ENCODE data around the gene ENTREP3.
"Not testable (repeated sequence)": the region's sequence is repeated elsewhere in the genome, so short reads cannot be mapped to it uniquely, and the experiment has no call there.

The ENTREP3 gene

GRCh38 chr1:155228096-155228427, 27.2 kb downstream of the ENTREP3 start:
- DNase-seq (ENCODE audit: insufficient read length, low spot score) (no peak), FAIRE-seq (no peak)
- no peak for TF ChIP-seq POLR2A (IDR thresholded peaks at IDR 0.05; ENCODE audit: low read depth, low read length)

DNA sequence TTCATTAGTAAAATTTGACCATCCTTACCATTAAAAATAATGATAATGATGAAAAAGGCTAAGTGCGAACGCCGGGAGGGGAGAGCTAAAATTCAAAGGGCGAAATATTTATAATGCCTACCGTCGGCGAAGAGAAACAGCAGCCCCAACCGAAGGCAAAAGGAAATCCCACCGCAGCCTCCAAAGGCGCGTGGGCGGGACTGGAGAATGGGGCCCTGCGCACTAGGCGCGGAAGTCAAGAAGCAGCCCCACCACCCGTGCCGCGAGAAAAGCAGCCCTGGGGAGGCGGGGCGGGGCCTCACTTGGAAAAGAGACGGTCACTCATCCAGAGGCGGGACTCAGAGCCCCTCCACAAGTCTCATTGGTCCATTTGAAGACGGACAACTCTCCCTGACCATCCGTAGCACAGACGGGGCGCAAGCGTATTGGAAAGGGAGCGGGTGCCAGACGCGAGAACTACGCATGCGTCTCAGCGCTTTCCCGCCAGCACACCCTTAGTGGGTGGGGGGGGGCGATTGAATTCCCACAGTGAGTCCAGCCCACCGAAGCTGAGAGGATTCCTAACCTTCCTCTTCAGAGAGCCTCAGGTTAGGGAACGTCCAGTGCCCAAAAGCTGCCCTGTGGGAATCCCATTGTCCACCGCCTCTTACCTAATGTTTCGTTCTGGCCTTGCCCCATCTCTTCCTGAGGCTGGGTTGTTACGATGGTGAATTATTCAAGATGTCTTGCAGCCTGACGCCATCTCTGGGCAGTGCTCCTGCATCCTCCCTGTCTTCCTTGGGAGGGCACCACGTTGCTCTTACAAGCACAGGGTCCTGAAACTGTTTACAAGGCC, 27.8 kb downstream of the ENTREP3 start:
- FAIRE-seq (no peak), DNase-seq (ENCODE audit: insufficient read length, low spot score) (peak; percentile 94)
- peak; percentile 89 for TF ChIP-seq POLR2A (IDR thresholded peaks at IDR 0.05; ENCODE audit: low read depth, low read length)

DNA sequence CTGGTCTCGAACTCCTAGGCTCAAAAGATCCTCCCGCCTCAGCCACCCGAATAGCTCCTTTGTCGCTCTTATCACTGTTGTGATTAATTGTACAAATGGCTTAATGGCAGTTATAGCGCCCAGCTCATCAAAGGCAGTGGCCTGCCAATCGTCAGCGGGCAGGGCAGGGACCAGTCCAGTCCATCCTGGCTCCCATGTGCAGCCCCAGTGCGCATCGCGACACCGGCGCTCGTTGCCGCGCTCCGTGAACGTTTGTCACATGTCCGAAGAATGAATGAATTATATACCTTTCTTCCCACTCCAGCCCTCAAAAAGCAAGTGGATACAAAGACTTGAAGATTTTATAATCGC, 28.4 kb downstream of the ENTREP3 start:
- no peak for DNase-seq (ENCODE audit: insufficient read length, low spot score)
- 0 out of 2 replicates have a peak, but pooled peaks have one; percentile 16 for TF ChIP-seq POLR2A (IDR thresholded peaks at IDR 0.05; ENCODE audit: low read depth, low read length)
- no peak for FAIRE-seq

DNA sequence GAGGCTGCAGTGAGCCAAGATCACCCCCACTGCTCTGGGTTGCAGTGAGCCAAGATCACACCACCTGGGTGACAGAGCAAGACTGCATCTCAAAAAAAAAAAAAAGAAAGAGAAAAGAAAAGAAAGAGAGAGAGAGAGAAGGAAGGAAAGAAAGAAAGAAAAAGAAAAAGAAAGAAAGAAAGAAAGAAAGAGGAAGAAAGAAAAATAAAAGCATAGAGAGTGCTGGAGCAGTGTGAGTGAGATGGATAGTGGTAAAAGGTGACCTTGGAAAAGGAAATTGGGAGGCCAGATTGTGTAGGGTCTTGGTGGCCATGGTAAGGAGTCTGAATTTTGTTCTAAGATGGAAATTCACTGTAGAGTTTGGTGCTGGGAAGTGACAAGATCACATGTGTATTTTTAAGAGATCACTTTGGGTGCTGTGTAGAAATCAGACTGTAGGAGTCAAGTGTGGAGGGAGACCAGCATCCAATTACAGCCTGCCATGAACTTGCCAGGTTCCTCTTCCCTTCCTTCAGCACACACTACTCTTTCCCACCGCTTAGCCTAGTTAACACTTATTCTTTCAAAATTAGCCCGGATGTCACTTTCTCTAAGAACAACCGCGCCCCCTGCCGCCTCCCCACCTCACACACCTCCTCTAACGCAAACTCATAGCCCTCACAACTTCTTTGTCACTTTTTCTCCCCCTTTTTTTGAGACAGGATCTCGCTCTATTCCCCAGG, 28.9 kb downstream of the ENTREP3 start:
- TF ChIP-seq POLR2A (IDR thresholded peaks at IDR 0.05; ENCODE audit: low read depth, low read length) = no peak
- DNase-seq (ENCODE audit: insufficient read length, low spot score) (no peak), FAIRE-seq (no peak)

GRCh38 chr1:155225404-155225759, 29.9 kb downstream of the ENTREP3 start:
- not testable (repeated sequence) for FAIRE-seq; DNase-seq (ENCODE audit: insufficient read length, low spot score)

DNA sequence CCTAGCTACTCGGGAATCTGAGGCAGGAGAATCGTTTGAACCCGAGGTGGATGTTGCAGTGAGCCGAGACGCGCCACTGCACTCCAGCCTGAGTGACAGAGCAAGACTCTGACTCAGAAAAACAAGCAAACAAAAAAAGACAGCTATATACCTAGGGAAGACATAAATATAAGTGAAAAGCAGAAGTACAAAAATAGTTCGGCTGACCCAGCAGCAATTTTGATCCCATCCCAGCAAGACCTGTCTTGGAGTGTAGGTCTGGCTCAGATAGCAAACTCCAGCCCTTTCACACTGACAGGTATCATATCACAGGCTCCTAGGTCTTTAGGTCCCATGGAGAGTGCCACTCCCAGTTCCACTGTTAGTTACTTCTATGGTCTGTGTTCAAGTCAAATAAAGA, 32.2 kb downstream of the ENTREP3 start:
- FAIRE-seq = no peak
- TF ChIP-seq POLR2A (IDR thresholded peaks at IDR 0.05; ENCODE audit: low read depth, low read length) = no peak
- no peak for DNase-seq (ENCODE audit: insufficient read length, low spot score)

GRCh38 chr1:155220211-155220965, 34.9 kb downstream of the ENTREP3 start:
- not testable (repeated sequence) for DNase-seq (ENCODE audit: insufficient read length, low spot score); FAIRE-seq

DNA sequence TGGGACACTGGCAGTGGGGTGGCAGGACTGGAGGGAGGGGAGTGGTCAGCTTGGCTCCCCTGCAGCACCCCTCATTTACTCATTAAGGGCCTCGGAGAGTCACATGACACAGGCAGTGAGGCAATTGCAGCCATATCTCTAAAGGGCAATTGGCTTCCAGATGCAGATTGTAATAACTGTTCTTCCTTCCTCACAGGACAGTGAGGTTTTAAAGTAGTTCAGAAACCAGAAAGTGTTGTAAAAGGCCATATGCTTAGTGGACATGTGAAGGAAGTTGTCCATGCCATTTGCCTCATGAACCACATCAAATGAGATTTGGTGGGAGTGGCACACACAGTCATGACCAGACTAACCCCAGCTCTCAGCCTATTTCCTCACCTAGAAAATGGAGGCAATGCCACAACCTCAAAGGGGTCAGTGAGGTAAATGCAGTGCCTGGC, 35.7 kb downstream of the ENTREP3 start:
- no peak for DNase-seq (ENCODE audit: insufficient read length, low spot score)

DNA sequence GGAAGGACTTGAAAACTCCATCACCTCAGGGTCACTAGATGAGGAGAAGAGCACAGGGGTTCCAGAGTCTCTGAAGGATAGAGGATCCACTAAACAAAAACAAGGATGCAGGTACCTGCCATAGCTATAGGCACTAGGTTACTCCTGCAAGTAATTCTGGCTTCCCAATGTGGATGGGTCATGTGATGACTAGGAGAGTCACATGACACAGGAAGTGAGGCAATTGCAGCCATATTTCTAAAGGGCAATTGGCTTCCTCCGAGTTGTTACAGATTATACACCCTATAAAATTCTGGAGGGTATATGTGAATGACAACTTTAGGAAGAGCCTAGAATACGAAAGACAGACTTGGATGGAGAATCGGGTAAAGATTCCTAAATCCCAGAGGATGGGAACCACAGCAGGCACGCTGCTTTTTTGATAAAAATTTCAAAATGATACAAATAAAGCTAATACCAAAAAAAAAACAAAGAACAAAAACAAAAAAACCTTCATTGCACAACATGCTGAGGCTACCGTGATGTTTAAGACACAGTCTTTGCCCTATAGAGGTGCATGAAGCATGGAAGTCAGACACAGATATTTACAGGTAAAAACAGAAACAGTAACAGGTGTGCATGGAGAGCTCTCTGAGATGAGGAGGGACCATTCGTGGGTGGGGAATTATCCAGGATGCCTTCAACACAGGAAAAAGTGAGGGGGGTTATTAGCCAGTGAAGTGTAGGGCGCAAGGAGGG, 36.3 kb downstream of the ENTREP3 start:
- TF ChIP-seq POLR2A (IDR thresholded peaks at IDR 0.05; ENCODE audit: low read depth, low read length) = no peak
- FAIRE-seq (no peak), DNase-seq (ENCODE audit: insufficient read length, low spot score) (no peak)

More for the DNA sequence above, 35.7 kb downstream of the ENTREP3 start:
- no peak for FAIRE-seq
- TF ChIP-seq POLR2A (IDR thresholded peaks at IDR 0.05; ENCODE audit: low read depth, low read length) = no peak

DNA sequence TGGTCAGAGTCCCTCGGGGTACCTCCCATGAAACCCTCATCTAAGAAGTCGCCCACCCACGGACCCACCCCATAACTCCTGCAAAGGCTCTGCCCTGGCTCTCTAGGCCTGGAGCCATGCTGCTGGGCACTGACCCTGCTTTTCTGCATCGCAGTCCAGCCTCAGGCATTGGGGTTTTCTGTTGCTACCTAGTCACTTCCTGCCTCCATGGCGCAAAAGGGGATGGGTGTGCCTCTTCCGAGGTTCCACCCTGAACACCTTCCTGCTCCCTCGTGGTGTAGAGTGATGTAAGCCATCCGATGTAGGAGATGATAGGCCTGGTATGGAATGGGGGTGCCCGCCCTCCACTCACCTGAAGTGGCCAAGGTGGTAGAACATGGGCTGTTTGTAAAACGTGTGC, 40.6 kb downstream of the ENTREP3 start:
- DNase-seq (ENCODE audit: insufficient read length, low spot score); FAIRE-seq: not testable (repeated sequence)

GRCh38 chr1:155212051-155212440, 43.2 kb downstream of the ENTREP3 start:
- FAIRE-seq; DNase-seq (ENCODE audit: insufficient read length, low spot score): not testable (repeated sequence)

- FAIRE-seq; DNase-seq (ENCODE audit: insufficient read length, low spot score): not testable (repeated sequence)
These were observed 43.8 kb downstream of the ENTREP3 start for GRCh38 chr1:155211381-155212050.

DNA sequence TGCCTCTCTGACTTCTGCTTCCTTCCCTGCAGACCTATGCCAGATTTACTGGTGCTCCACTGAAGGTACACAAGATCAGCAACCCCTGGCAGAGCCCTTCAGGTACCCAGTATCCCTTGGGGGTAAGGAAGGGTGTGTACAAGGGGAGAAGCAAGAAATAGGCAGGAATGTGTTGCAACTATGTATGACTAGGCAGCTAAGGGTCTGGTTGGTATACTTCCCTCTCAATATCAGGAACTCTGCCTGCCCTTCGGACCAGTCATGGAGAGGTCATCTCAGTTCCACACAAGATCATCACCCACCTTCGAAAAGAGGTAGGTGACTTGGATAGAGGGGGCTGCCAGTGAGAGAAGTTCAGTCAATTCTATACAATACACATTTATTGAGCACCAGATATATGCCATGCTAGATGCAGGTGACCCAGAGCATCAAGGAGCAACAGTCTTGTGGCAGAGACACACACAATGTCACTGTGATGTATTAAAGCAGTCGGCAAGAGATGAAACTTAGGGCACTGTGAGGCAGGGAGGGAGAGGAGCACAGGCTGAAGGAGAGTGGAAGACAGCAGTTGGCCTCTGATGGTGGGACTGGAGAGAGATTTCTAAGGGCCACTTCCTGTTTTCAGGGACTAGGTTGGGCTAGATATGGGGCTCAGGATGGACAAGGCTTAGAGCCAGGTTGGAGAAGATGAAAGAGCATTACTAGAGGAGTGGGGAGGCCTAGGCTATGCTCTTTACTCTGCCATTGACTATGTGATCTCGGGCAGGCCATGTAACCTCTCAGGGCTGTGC, 44.8 kb downstream of the ENTREP3 start:
- no peak for TF ChIP-seq POLR2A (IDR thresholded peaks at IDR 0.05; ENCODE audit: low read depth, low read length)
- FAIRE-seq (no peak), DNase-seq (ENCODE audit: insufficient read length, low spot score) (no peak)

All from H54 (cell line).